B cell (primary cell): Measurements from ENCODE around the gene HLA-DOB. TPM values are rescaled to one million over a fixed set of nuclear protein-coding genes. Genes with fewer than 3 reads are reported as not detected.

Experiments
- ATAC-seq: fragments of 200-7000 bp; cut with Tn5 transposase; one replicate; pipeline ENCODE4 v1.10.0; 2021; ENCODE audit warnings: low read depth, mild to moderate bottlenecking, moderate number of reproducible peaks, moderate library complexity
- CTCF ChIA-PET: fragments of 350-600 bp; sonication (Branson Sonifier 250); formaldehyde crosslinking; loops from one replicate; lab custom pipeline; 2021; ENCODE audit warnings: antibody characterized with exemption, inconsistent platforms; lab: Charles Lee
- POLR2A ChIA-PET: fragments of 350-600 bp; sonication (Branson Sonifier 250); formaldehyde crosslinking; loops from one replicate; lab custom pipeline; 2021; ENCODE audit warnings: antibody characterized with exemption; lab: Charles Lee
- DNase-seq: peaks from one replicate; pipeline ENCODE4 v3.0.0; 2013
- H2AFZ ChIP-seq: 2 replicates; pipeline ENCODE4 v1.6.1; 2012; ENCODE audit warnings: mild to moderate bottlenecking, low read depth, low read length; ENCODE audit not compliant: insufficient read depth, poor library complexity, severe bottlenecking
- H3K27ac ChIP-seq, 2 donors: 1 replicate in 1 of 2; 2 replicates in 1 of 2; pipeline ENCODE4 v1.5.1; 2012 to 2013; ENCODE audit warnings: low read length in 2 of 2, mild to moderate bottlenecking in 2 of 2, moderate library complexity in 1 of 2
- H3K27me3 ChIP-seq, 4 experiments: fragments of 200-600 bp in 1 of 4; sonication (generic) in 1 of 4; replicated peaks in 1 of 4; 1 replicate in 2 of 4; 2 replicates in 2 of 4; pipeline versions ENCODE4 v1.6.1 to v1.7.0; 2013 to 2016; ENCODE audit warnings: low read length in 3 of 4, mild to moderate bottlenecking in 2 of 4, mixed read lengths in 1 of 4, moderate library complexity in 1 of 4; ENCODE audit not compliant: insufficient read depth in 4 of 4, control insufficient read depth in 3 of 4; ENCODE audit errors: control extremely low read depth in 1 of 4
- H3K36me3 ChIP-seq, 2 experiments: replicated peaks in 1 of 2; 1 replicate in 1 of 2; 2 replicates in 1 of 2; pipeline versions ENCODE4 v1.6.1 to v1.7.1; 2013; ENCODE audit warnings: low read length in 1 of 2; ENCODE audit not compliant: insufficient read depth in 2 of 2, control insufficient read depth in 1 of 2; ENCODE audit errors: control extremely low read depth in 1 of 2, extremely low read depth in 1 of 2
- H3K4me1 ChIP-seq, 2 donors: fragments of 200-600 bp in 1 of 2; sonication (generic) in 1 of 2; 1 replicate in 1 of 2; 2 replicates in 1 of 2; pipeline versions ENCODE4 v1.5.1 to v1.6.1; 2013 to 2017; ENCODE audit warnings: low read length in 2 of 2; ENCODE audit not compliant: control insufficient read depth in 2 of 2, insufficient read depth in 2 of 2
- H3K4me2 ChIP-seq: replicated peaks from 2 replicates; pipeline ENCODE3; 2012; ENCODE audit warnings: mild to moderate bottlenecking, low read depth, low read length; ENCODE audit not compliant: poor library complexity, severe bottlenecking
- H3K4me3 ChIP-seq, 5 experiments: fragments of 200-600 bp in 1 of 5; sonication (generic) in 1 of 5; 1 replicate in 3 of 5; 2 replicates in 2 of 5; pipeline versions ENCODE4 v1.5.1 to v1.7.0; 2011 to 2016; ENCODE audit warnings: low read length in 4 of 5, mild to moderate bottlenecking in 4 of 5, low read depth in 2 of 5, control low read depth in 1 of 5, moderate library complexity in 1 of 5; ENCODE audit not compliant: insufficient read depth in 1 of 5; ENCODE audit errors: control extremely low read depth in 1 of 5, extremely low read depth in 1 of 5
- H3K79me2 ChIP-seq: fragments of 200-600 bp; sonication (generic); one replicate; pipeline ENCODE4 v1.6.0; 2016; ENCODE audit warnings: low read length; ENCODE audit not compliant: control insufficient read depth, insufficient read depth
- H3K9ac ChIP-seq: fragments of 200-600 bp; sonication (generic); 2 replicates; pipeline ENCODE4 v1.6.1; 2017; ENCODE audit warnings: mild to moderate bottlenecking, low read length, moderate library complexity
- H3K9me3 ChIP-seq, 3 donors: one replicate each; pipeline versions ENCODE4 v1.6.1 to v1.7.1; 2013; ENCODE audit warnings: low read length in 2 of 3; ENCODE audit not compliant: control insufficient read depth in 2 of 3, insufficient read depth in 1 of 3; ENCODE audit errors: control extremely low read depth in 1 of 3
- H4K20me1 ChIP-seq: 2 replicates; pipeline ENCODE4 v1.6.0; 2012; ENCODE audit warnings: mild to moderate bottlenecking, low read length; ENCODE audit not compliant: insufficient read depth, control insufficient read depth, poor library complexity, severe bottlenecking
- H3K27ac Mint-ChIP-seq: one replicate; pipeline ENCODE4 v1.8.0; 2021; ENCODE audit warnings: mixed read lengths
- H3K27me3 Mint-ChIP-seq: one replicate; pipeline ENCODE4 v1.8.0; 2021; ENCODE audit warnings: mixed read lengths
- H3K4me1 Mint-ChIP-seq: one replicate; pipeline ENCODE4 v1.8.0; 2021; ENCODE audit warnings: mixed read lengths
- H3K4me3 Mint-ChIP-seq: one replicate; pipeline ENCODE4 v1.8.0; 2021; ENCODE audit warnings: mixed read lengths
- H3K9me3 Mint-ChIP-seq: one replicate; pipeline ENCODE4 v1.8.0; 2022; ENCODE audit warnings: mixed read lengths; ENCODE audit not compliant: insufficient read depth
- CTCF ChIP-seq: fragments of 200-600 bp; IDR thresholded peaks from one replicate; pipeline ENCODE4 v1.8.0; 2022; ENCODE audit warnings: antibody characterized with exemption, mild to moderate bottlenecking
- EZH2 ChIP-seq: IDR thresholded peaks from 2 replicates; pipeline ENCODE4 v1.6.1; 2012; ENCODE audit warnings: borderline replicate concordance, low read depth, mild to moderate bottlenecking, moderate library complexity, low read length; ENCODE audit not compliant: insufficient read depth, poor library complexity, severe bottlenecking
- WGBS: methylation state at CpG from one replicate; pipeline ENCODE4 v1.1.5; 2013; ENCODE audit warnings: missing lambda C conversion rate; ENCODE audit not compliant: insufficient coverage; 5-methylcytosine and 5-hydroxymethylcytosine counted together
- intact Hi-C: fragments of 100-400 bp; cut with micrococcal nuclease; formaldehyde crosslinking; loops from one replicate; pipeline ENCODE4 v1.10.0; 2022
- polyA plus RNA-seq: library from polyadenylated mRNA; depleted of rRNA; stranded (reverse); fragments of >200 nt; gene quantifications from 2 replicates; pipeline ENCODE4 v1.2.3, GENCODE V29; 2012
- total RNA-seq, 2 donors: library from RNA; stranded (reverse); fragments of 120-200 nt in 1 of 2; gene quantifications; 1 replicate in 1 of 2; 2 replicates in 1 of 2; pipeline versions ENCODE4 v1.2.3 to v1.2.4, GENCODE V29; 2013 to 2022

Gene HLA-DOB
- total and polyA plus RNA-seq, 2 donors (not counting 1 experiment from before 2014, with no cell fraction given), result 109 to 231 TPM

GRCh38 chr6:32799168-32799567 lies 17.6 kb downstream of the HLA-DOB start:
- peaks cover 23% of the 10 kb centered on the region for H3K9me3 Mint-ChIP-seq
- no peaks in the 10 kb centered on the region for H3K27me3 Mint-ChIP-seq
- peaks cover 6 to 23% (median 12%) of the 10 kb centered on the region in 3 donors for H3K9me3 ChIP-seq
- POLR2A ChIA-PET, result no interaction called here
- peaks cover 21 to 27% of the 10 kb centered on the region in 2 donors for H3K4me1 ChIP-seq
- H3K9ac ChIP-seq, result no peak overlapping the region
- ATAC-seq (no peak), DNase-seq (no peak)
- no peak for TF ChIP-seq CTCF
- TF ChIP-seq EZH2, result no peak
- H3K4me1 Mint-ChIP-seq, result peaks cover 41% of the 10 kb centered on the region
- no peaks in the 10 kb centered on the region for H3K27me3 ChIP-seq
- intact Hi-C loops, result loop anchor here (5.0 to 10.0 kb wide), 3 partner anchors 38 to 754 kb away; partner anchors contain the start of genes ATF6B and TAP2
- no peak overlapping the region for H3K4me3 ChIP-seq
- WGBS, result 100% methylated on average over 2 of the region's 3 CpGs
- H3K79me2 ChIP-seq, result no peaks in the 10 kb centered on the region
- no peaks in the 10 kb centered on the region for H3K36me3 ChIP-seq
- peak overlapping the region in 1 of 2 donors; percentile 7 for H3K27ac ChIP-seq
- no peaks in the 10 kb centered on the region for H4K20me1 ChIP-seq
- CTCF ChIA-PET, result interaction anchor here (0.5 to 5.9 kb wide), 14 partner anchors 8 to 385 kb away, joined by 3 to 37 read pairs (median 3); partner anchors contain the start of genes PSMB8, PSMB9, TAP1 and TAP2
- no peak overlapping the region for H3K4me3 Mint-ChIP-seq
- no peak overlapping the region for H3K27ac Mint-ChIP-seq
- no peak overlapping the region for H2AFZ ChIP-seq
- no peak overlapping the region for H3K4me2 ChIP-seq
